PFSK-1 (cell line): ENCODE results near the gene PLA2R1.

Experiments used
- FOXP2 ChIP-seq: optimal IDR thresholded peaks from 2 replicates; pipeline ENCODE3; 2011; ENCODE audit warnings: borderline replicate concordance, control low read depth, inconsistent platforms; ENCODE audit not compliant: insufficient read depth; ENCODE audit errors: extremely low read length, extremely low read depth
- POLR2AphosphoS5 ChIP-seq: IDR thresholded peaks from 2 replicates; pipeline ENCODE4 v1.6.1; 2012; ENCODE audit warnings: low read depth, mild to moderate bottlenecking, control low read depth, low read length, moderate library complexity
- SIN3A ChIP-seq: IDR thresholded peaks from 2 replicates; pipeline ENCODE4 v1.6.1; 2012; ENCODE audit warnings: mild to moderate bottlenecking, low read length, moderate library complexity, borderline replicate concordance; ENCODE audit not compliant: insufficient read depth
- TAF1 ChIP-seq: IDR thresholded peaks from 2 replicates; pipeline ENCODE4 v1.6.1; 2012; ENCODE audit warnings: low read length, control low read depth, borderline replicate concordance; ENCODE audit not compliant: insufficient read depth
- TF ChIP-seq, protein P1 (sequence below), 2 experiments: IDR thresholded peaks; 2 replicates each; pipeline versions ENCODE4 v1.6.1 to v1.8.0; 2011 to 2012; ENCODE audit warnings: low read depth in 2 of 2, low read length in 2 of 2, control low read depth in 1 of 2, inconsistent platforms in 1 of 2, mild to moderate bottlenecking in 1 of 2, moderate library complexity in 1 of 2; ENCODE audit not compliant: insufficient read depth in 1 of 2

The PLA2R1 gene

DNA sequence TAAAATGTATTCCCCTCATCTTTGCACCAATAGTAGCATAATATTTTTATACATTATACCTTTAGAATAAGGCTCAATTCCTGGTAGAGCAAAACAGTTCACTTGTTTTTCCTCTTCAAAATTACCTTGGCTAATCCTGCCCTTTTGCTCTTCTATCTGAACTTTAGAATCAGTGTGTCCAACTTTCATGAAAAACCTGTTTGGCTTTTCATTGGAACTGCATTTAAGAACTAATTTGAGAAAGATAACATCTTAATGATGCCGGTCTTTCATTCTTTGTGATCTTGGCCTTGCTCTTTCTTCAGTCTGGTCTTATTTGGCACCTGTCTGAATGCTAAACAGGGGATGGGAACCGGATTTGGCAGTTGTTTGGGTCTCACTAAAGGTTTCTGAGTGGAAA lies 151.5 kb downstream of the PLA2R1 start:
- TF ChIP-seq FOXP2 (no peak), POLR2AphosphoS5 (no peak), TAF1 (no peak), SIN3A (no peak)
- TF ChIP-seq, protein P1, sequence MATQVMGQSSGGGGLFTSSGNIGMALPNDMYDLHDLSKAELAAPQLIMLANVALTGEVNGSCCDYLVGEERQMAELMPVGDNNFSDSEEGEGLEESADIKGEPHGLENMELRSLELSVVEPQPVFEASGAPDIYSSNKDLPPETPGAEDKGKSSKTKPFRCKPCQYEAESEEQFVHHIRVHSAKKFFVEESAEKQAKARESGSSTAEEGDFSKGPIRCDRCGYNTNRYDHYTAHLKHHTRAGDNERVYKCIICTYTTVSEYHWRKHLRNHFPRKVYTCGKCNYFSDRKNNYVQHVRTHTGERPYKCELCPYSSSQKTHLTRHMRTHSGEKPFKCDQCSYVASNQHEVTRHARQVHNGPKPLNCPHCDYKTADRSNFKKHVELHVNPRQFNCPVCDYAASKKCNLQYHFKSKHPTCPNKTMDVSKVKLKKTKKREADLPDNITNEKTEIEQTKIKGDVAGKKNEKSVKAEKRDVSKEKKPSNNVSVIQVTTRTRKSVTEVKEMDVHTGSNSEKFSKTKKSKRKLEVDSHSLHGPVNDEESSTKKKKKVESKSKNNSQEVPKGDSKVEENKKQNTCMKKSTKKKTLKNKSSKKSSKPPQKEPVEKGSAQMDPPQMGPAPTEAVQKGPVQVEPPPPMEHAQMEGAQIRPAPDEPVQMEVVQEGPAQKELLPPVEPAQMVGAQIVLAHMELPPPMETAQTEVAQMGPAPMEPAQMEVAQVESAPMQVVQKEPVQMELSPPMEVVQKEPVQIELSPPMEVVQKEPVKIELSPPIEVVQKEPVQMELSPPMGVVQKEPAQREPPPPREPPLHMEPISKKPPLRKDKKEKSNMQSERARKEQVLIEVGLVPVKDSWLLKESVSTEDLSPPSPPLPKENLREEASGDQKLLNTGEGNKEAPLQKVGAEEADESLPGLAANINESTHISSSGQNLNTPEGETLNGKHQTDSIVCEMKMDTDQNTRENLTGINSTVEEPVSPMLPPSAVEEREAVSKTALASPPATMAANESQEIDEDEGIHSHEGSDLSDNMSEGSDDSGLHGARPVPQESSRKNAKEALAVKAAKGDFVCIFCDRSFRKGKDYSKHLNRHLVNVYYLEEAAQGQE (IDR thresholded peaks at IDR 0.05; ENCODE audit: insufficient read depth in 1 of 2, low read depth in 2 of 2, low read length in 2 of 2): no peak

DNA sequence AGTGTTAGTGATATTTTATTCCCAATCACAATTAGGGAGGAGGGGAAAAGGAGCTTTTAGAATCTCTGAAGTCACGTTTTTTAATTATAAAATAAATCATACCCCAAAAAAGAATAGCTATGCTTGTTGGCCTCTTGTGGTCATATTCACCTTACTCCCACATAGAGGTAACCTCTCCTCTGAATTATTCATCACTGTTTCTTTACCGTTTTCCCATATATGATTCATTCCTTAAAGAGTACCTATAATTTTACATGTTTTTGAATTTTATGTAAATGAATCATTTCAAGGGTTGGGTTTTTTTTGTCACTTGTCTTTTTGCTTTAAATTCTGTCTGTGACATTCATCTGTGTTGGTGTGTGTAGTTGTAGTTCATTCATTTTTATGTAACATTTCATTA lies 153.8 kb downstream of the PLA2R1 start:
- TF ChIP-seq FOXP2 (no peak), TAF1 (no peak), SIN3A (no peak), POLR2AphosphoS5 (no peak)
- TF ChIP-seq, protein P1 (IDR thresholded peaks at IDR 0.05; ENCODE audit: insufficient read depth in 1 of 2, low read depth in 2 of 2, low read length in 2 of 2): no peak

DNA sequence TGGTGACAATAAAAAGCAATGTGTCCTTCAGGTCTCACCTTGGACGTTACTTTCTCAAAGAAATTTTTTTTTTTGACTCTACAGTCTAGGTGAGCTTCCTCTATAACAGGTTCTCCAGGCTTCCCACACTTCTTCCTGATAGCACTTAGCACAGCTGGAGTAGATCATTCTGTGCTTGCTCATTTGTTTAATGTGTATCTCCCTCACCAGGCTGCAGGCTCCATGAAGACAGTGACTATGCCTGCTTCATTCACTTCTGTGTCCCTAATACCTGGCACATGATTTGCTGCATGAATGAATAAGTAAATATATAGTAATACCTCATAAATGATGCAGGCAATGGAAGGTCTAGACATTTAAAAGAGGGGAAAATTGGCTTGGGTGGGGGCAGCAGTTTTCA lies 154.5 kb downstream of the PLA2R1 start:
- TF ChIP-seq TAF1 (no peak), FOXP2 (no peak), SIN3A (no peak), POLR2AphosphoS5 (no peak)
- TF ChIP-seq, protein P1 (IDR thresholded peaks at IDR 0.05; ENCODE audit: insufficient read depth in 1 of 2, low read depth in 2 of 2, low read length in 2 of 2): no peak

DNA sequence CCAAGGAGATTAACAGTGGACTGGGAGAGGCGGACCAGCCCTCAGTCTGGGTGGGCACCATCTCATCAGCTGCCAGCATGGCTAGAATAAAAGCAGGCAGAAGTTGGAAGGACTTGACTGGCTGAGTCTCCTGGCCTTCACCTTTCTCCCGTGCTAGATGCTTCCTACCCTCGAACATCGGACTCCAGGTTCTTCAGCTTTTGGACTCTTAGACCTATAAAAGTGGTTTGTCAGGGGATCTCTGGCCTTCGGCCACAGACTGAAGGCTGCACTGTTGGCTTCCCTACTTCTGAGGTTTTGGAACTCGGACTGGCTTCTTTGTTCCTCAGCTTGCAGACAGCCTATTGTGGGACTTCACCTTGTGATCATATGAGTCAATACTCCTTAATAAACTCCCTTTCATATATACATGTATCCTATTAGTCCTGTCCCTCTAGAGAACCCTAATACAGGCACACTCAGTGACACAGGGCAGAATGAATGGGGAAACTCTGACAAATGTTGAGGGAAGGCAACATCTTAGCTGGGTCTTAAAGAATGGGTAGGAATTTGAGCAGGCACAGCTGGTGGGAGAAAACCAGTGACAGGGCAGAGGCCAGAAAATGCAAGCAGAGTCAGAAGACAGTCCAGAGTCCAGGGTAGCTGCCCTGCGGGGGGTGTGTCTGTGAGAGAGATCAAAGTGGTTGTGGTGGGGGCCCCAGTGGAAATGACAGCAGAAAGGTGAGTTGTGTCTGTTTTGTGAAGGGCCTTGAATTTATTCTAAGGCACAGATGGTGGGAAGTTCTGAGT lies 156.3 kb downstream of the PLA2R1 start:
- TF ChIP-seq TAF1 (no peak), FOXP2 (no peak), SIN3A (no peak), POLR2AphosphoS5 (no peak)

DNA sequence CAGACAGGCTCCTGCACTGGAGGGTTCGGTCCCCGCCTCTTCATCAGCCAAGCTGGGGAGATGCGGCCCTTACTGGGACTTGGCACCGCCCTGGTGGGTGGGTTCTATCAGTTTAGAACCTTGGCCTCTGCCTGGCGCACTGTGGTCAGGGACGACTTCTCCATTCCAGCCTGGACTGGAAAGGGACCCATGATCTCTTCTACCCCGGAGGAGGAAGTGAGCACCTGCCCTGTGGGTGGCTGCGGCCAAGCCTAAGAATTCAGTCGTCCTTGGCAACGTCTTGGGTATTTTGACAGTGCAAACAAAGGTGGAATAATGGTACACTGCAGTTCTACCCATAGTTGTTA lies 157.5 kb downstream of the PLA2R1 start:
- TF ChIP-seq FOXP2 (no peak), POLR2AphosphoS5 (no peak), SIN3A (no peak)
- TF ChIP-seq, protein P1 (IDR thresholded peaks at IDR 0.05; ENCODE audit: insufficient read depth in 1 of 2, low read depth in 2 of 2, low read length in 2 of 2): no peak
